Diencephalon (tissue), 1 donor: Measurements from ENCODE around the gene ENTPD7. TPM values are rescaled to one million over a fixed set of nuclear protein-coding genes. Genes with fewer than 3 reads are reported as not detected.

Experiments
- small RNA-seq: library from RNA; depleted of rRNA; stranded (forward); fragments of <200 nt; gene quantifications from one replicate; pipeline ENCODE3, GENCODE V24; 2014
- total RNA-seq: library from RNA; depleted of rRNA; stranded (reverse); fragments of >200 nt; gene quantifications from one replicate; pipeline ENCODE4 v1.2.3, GENCODE V29; 2014

Gene ENTPD7, protein sequence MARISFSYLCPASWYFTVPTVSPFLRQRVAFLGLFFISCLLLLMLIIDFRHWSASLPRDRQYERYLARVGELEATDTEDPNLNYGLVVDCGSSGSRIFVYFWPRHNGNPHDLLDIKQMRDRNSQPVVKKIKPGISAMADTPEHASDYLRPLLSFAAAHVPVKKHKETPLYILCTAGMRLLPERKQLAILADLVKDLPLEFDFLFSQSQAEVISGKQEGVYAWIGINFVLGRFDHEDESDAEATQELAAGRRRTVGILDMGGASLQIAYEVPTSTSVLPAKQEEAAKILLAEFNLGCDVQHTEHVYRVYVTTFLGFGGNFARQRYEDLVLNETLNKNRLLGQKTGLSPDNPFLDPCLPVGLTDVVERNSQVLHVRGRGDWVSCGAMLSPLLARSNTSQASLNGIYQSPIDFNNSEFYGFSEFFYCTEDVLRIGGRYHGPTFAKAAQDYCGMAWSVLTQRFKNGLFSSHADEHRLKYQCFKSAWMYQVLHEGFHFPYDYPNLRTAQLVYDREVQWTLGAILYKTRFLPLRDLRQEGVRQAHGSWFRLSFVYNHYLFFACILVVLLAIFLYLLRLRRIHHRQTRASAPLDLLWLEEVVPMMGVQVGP
- total RNA-seq, result 14.3 TPM

GRCh38 chr10:99659031-99659867 is at the start of gene ENTPD7:
ENTPD7 (plus strand) TSS chr10:99659509; CDS start chr10:99659957, 448 bp downstream.

GRCh38 chr10:99619851-99620710 is 39.2 kb upstream of the ENTPD7 start, which contains the start of gene SLC25A28:
SLC25A28 (minus strand) TSS chr10:99620439; CDS start chr10:99620335, 104 bp downstream.

GRCh38 chr10:99732033-99732842 is 72.9 kb downstream of the ENTPD7 start, which contains the start of the genes COX15 and CUTC:
COX15 (minus strand) TSS chr10:99732127; CDS start chr10:99732049, 78 bp downstream.
CUTC (plus strand) TSS chr10:99732234; CDS start chr10:99732349, 115 bp downstream.

Small RNA genes lying within 50 kb of the gene (small RNA-seq; reads per million reads assigned to genes)
- not detected for gene AL133353.1

Other genes starting within 250 kb of the ENTPD7 start
- gene GOT1, start 228.9 kb upstream of the ENTPD7 start, total RNA-seq, result 66.9 TPM
- not detected for gene NKX2-3, start 126.6 kb upstream of the ENTPD7 start, total RNA-seq
- 20.3 TPM for gene SLC25A28, start 39.1 kb upstream of the ENTPD7 start, total RNA-seq
- 45.2 TPM for gene COX15, start 72.6 kb downstream of the ENTPD7 start, total RNA-seq
- gene CUTC, start 72.7 kb downstream of the ENTPD7 start, total RNA-seq, result 9.0 TPM
- 1.6 TPM for gene ABCC2, start 123.1 kb downstream of the ENTPD7 start, total RNA-seq